MM.1S (cell line): ENCODE data around the gene RNGTT.

ENCODE experiments used
- DNase-seq: peaks from one replicate; pipeline ENCODE4 v3.0.0-alpha.2; 2015
- H2AFZ ChIP-seq: fragments of 300-600 bp; sonication (generic); 2 replicates; pipeline ENCODE4 v1.6.0; 2016; ENCODE audit warnings: antibody characterized with exemption, low read length
- H3F3A ChIP-seq: fragments of 300-600 bp; sonication (generic); 2 replicates; pipeline ENCODE4 v1.6.1; 2016; ENCODE audit warnings: mild to moderate bottlenecking, antibody characterized with exemption, low read length, moderate library complexity, mixed read lengths; ENCODE audit not compliant: insufficient read depth
- H3K27ac ChIP-seq: fragments of 300-600 bp; sonication (generic); 2 replicates; pipeline ENCODE4 v1.5.1; 2016; ENCODE audit warnings: mild to moderate bottlenecking, low read length
- H3K27me3 ChIP-seq: fragments of 300-600 bp; sonication (generic); replicated peaks from 2 replicates; pipeline ENCODE4 v1.6.0; 2016; ENCODE audit warnings: low read length; ENCODE audit not compliant: insufficient read depth
- H3K36me3 ChIP-seq: fragments of 300-600 bp; sonication (generic); replicated peaks from 2 replicates; pipeline ENCODE4 v1.6.1; 2016; ENCODE audit warnings: mild to moderate bottlenecking, low read length, mixed read lengths; ENCODE audit not compliant: insufficient read depth
- H3K4me1 ChIP-seq: fragments of 300-600 bp; sonication (generic); 2 replicates; pipeline ENCODE4 v1.6.1; 2016; ENCODE audit warnings: low read length, mixed read lengths
- H3K4me2 ChIP-seq: fragments of 300-600 bp; sonication (generic); 2 replicates; pipeline ENCODE4 v1.6.0; 2016; ENCODE audit warnings: low read depth, low read length
- H3K4me3 ChIP-seq: fragments of 300-600 bp; sonication (generic); 2 replicates; pipeline ENCODE4 v1.5.1; 2016; ENCODE audit warnings: low read length, mixed read lengths
- H3K79me2 ChIP-seq: fragments of 300-600 bp; sonication (generic); 2 replicates; pipeline ENCODE4 v1.6.1; 2016; ENCODE audit warnings: mixed run types, low read length, mixed read lengths
- H3K9ac ChIP-seq: fragments of 300-600 bp; sonication (generic); 2 replicates; pipeline ENCODE4 v1.6.1; 2016; ENCODE audit warnings: low read length, mixed read lengths
- H3K9me2 ChIP-seq: fragments of 300-600 bp; sonication (generic); replicated peaks from 2 replicates; pipeline ENCODE4 v1.6.1; 2016; ENCODE audit warnings: mild to moderate bottlenecking, low read length, mixed read lengths; ENCODE audit not compliant: insufficient read depth
- H3K9me3 ChIP-seq: fragments of 300-600 bp; sonication (generic); replicated peaks from 2 replicates; pipeline ENCODE4 v1.6.1; 2016; ENCODE audit warnings: mild to moderate bottlenecking, low read length, mixed read lengths; ENCODE audit not compliant: insufficient read depth
- H4K20me1 ChIP-seq: fragments of 300-600 bp; sonication (generic); 2 replicates; pipeline ENCODE4 v1.6.1; 2016; ENCODE audit warnings: mild to moderate bottlenecking, low read length, moderate library complexity, mixed read lengths; ENCODE audit not compliant: insufficient read depth
- EZH2 ChIP-seq: fragments of 300-600 bp; sonication (generic); optimal IDR thresholded peaks from 2 replicates; pipeline ENCODE3; 2017; ENCODE audit warnings: low read depth, mild to moderate bottlenecking, antibody characterized with exemption, low read length, mixed read lengths
- EZH2phosphoT487 ChIP-seq: fragments of 300-600 bp; sonication (generic); IDR thresholded peaks from 2 replicates; pipeline ENCODE4 v1.6.1; 2018; ENCODE audit warnings: antibody characterized with exemption, low read length
- TF ChIP-seq, protein P1 (sequence below): fragments of 300-600 bp; sonication (generic); IDR thresholded peaks from 2 replicates; pipeline ENCODE4 v1.5.1; 2016; ENCODE audit warnings: antibody characterized with exemption, low read length, mixed read lengths

The RNGTT gene

DNA sequence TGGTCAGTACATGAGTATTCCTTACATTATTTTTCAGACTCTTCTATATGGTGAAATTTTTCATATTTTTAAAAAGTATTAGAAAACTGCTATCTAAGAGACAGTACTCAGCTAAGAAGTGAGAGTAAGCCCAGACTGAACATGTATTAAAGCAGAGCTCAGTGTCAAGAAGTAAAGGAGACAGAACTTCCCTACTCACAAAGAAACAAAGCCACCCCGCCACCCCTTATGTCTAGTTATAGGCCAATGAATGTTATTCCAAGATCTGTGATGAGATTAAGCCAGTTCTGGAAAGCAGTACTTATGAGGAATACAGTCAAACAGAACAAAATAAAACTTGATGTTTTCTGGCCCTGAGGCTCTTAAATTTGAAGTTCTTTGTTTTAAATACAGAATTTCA, 114.5 kb downstream of the RNGTT start:
- no peaks in the 10 kb centered on the region for H4K20me1 ChIP-seq
- no peaks in the 10 kb centered on the region for H3K4me1 ChIP-seq
- H3K79me2 ChIP-seq = no peaks in the 10 kb centered on the region
- no peaks in the 10 kb centered on the region; the same call in 1 of the 2 replicates for H3K36me3 ChIP-seq
- no peaks in the 10 kb centered on the region for H3K9me3 ChIP-seq
- no peak overlapping the region for H3K4me3 ChIP-seq
- H3F3A ChIP-seq = no peaks in the 10 kb centered on the region
- H2AFZ ChIP-seq = no peak overlapping the region
- no peak overlapping the region for H3K9ac ChIP-seq
- no peaks in the 10 kb centered on the region for H3K9me2 ChIP-seq
- TF ChIP-seq EZH2phosphoT487 (no peak), EZH2 (no peak)
- TF ChIP-seq, protein P1, sequence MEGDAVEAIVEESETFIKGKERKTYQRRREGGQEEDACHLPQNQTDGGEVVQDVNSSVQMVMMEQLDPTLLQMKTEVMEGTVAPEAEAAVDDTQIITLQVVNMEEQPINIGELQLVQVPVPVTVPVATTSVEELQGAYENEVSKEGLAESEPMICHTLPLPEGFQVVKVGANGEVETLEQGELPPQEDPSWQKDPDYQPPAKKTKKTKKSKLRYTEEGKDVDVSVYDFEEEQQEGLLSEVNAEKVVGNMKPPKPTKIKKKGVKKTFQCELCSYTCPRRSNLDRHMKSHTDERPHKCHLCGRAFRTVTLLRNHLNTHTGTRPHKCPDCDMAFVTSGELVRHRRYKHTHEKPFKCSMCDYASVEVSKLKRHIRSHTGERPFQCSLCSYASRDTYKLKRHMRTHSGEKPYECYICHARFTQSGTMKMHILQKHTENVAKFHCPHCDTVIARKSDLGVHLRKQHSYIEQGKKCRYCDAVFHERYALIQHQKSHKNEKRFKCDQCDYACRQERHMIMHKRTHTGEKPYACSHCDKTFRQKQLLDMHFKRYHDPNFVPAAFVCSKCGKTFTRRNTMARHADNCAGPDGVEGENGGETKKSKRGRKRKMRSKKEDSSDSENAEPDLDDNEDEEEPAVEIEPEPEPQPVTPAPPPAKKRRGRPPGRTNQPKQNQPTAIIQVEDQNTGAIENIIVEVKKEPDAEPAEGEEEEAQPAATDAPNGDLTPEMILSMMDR = no peak
- no peak overlapping the region for H3K4me2 ChIP-seq
- DNase-seq = no peak
- H3K27me3 ChIP-seq = no peaks in the 10 kb centered on the region
- H3K27ac ChIP-seq = no peak overlapping the region

DNA sequence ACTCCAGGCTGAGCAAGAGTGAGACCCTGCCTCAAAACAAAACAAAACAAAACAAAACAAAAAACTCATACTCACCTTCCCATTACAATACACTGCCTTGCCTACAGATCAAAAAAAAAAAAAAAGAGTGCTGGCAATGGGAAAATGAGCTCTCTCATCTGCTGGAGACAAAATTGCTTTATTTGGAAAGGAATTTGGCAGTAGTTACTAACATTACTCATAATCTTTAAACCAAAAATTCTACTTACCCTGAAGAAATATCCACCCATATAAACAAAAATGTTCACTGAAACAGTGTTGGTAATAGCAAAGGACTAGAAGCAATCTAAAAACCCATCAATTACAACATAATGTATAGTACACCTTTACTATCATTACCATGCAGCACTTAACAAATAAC, 120.4 kb downstream of the RNGTT start:
- H4K20me1 ChIP-seq = no peaks in the 10 kb centered on the region; the same call in 1 of the 2 replicates
- H3K9me2 ChIP-seq = no peaks in the 10 kb centered on the region
- no peaks in the 10 kb centered on the region for H3K9me3 ChIP-seq
- no peak for DNase-seq
- no peak overlapping the region for H3K9ac ChIP-seq
- H3F3A ChIP-seq = no peaks in the 10 kb centered on the region; the same call in 1 of the 2 replicates
- no peak overlapping the region for H3K4me3 ChIP-seq
- H3K4me1 ChIP-seq = no peaks in the 10 kb centered on the region
- no peak overlapping the region for H3K4me2 ChIP-seq
- TF ChIP-seq EZH2phosphoT487 (no peak), EZH2 (no peak)
- TF ChIP-seq, protein P1 = no peak
- H3K27ac ChIP-seq = no peak overlapping the region
- H3K36me3 ChIP-seq = peaks cover 6% of the 10 kb centered on the region; the same call in 1 of the 2 replicates
- H3K27me3 ChIP-seq = no peaks in the 10 kb centered on the region
- no peak overlapping the region for H2AFZ ChIP-seq
- 0 out of 2 replicates have a peak, but pooled peaks cover 3% of the 10 kb centered on the region for H3K79me2 ChIP-seq

DNA sequence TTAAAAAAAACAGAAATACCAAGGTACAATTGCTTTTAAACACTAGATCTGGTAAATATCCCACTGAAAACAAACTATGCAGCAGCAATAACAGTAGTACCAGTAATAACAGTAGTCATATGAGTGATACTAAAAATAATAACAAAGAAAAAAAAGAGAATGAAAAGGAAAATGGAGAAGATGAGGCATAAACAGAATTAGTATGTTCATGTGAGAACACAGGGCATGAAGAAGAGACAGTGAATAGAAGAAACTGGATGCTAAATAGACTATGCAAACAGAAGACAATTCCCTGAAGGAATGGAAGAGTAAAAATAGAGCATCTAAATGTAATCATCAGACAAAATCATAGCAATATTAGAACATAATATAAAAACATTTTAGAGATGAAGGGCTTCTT, 121.1 kb downstream of the RNGTT start:
- H3K36me3 ChIP-seq = peaks cover 6% of the 10 kb centered on the region; the same call in 1 of the 2 replicates
- 0 out of 2 replicates have a peak, but pooled peaks cover 3% of the 10 kb centered on the region for H3K79me2 ChIP-seq
- no peaks in the 10 kb centered on the region for H3K9me2 ChIP-seq
- H4K20me1 ChIP-seq = no peaks in the 10 kb centered on the region; the same call in 1 of the 2 replicates
- no peak overlapping the region for H3K4me3 ChIP-seq
- no peaks in the 10 kb centered on the region for H3K9me3 ChIP-seq
- no peak overlapping the region for H3K4me2 ChIP-seq
- no peak overlapping the region for H3K27ac ChIP-seq
- H3K9ac ChIP-seq = no peak overlapping the region
- no peak overlapping the region for H2AFZ ChIP-seq
- H3K27me3 ChIP-seq = no peaks in the 10 kb centered on the region
- TF ChIP-seq EZH2 (no peak), EZH2phosphoT487 (no peak)
- TF ChIP-seq, protein P1 = no peak
- H3K4me1 ChIP-seq = no peaks in the 10 kb centered on the region
- no peaks in the 10 kb centered on the region; the same call in 1 of the 2 replicates for H3F3A ChIP-seq
- no peak for DNase-seq
